Medulla oblongata (tissue), 1 donor: ENCODE data around the gene NTN1.

ENCODE experiments used
- DNase-seq: peaks from one replicate; pipeline ENCODE4 v3.0.0-alpha.2; 2015; ENCODE audit errors: extremely low spot score

NTN1 gene

GRCh38 chr17:9195961-9196670 lies 174.8 kb downstream of the NTN1 start:
- DNase-seq, result no peak

GRCh38 chr17:9199571-9200551 lies 178.6 kb downstream of the NTN1 start:
- no peak for DNase-seq

DNA sequence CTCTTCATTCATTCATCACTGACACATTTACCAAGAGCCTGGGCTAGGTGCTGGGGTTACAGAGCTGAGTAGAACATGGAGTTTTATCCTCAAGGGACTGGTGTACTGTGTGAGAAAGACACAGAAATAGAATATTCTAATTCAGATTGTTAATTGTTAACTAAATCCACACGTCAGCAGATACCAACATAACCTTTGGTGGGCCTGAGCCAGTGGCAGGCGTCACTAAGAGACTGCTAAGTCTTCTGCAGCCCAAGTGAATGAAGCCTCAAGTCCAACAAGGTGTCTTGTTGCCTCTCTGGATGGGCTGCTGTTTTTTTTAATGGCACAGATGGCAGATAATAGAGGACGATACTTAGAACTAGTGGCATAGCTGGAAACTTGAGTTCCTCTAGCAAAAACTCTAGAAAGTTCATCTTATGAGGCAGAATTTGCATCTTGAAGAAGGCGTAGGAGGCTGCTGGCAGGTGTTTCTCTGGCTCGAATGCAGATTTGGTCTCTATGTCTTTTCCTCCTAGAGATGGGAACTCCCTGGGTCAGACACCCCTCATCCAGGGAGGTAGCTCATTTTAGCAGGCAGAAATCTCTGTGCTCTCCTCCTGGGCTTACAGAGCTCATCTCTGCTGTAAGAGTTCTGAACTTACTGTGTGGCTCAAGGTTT lies 179.5 kb downstream of the NTN1 start:
- no peak for DNase-seq

- no peak for DNase-seq
These were observed 181.2 kb downstream of the NTN1 start for GRCh38 chr17:9202532-9202931.

DNA sequence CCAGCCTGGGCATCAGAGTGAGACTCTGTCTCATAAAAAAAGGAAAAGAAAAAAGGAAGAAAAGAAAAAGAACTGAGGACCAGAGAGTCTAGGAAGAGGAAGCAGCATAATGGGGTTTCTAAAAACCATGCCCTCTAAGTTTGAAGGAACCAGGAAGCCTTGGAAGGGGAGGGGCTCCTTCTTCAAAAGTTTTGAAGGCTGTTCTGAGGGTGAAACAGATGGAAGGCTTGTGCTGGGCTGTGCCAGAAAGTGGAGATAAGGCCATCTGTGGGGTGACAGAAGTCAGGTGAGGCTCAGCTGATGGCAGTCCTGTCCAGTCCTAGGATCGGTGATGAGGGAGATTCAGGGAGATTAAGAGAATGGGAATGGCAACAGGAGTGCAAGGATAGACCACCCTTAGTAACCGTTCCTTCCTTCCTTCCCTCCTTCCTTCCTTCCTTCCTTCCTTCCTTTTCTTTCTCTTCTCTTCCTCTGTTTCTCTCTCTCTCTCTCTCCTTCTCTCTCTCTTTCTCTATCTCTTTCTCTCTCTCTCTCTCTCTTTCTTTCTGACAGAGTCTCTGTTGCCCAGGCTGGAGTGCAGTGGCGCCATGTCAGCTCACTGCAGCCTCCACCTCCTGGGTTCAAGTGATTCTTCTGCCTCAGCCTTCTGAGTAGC lies 182.6 kb downstream of the NTN1 start:
- DNase-seq, result peak; percentile 12

DNA sequence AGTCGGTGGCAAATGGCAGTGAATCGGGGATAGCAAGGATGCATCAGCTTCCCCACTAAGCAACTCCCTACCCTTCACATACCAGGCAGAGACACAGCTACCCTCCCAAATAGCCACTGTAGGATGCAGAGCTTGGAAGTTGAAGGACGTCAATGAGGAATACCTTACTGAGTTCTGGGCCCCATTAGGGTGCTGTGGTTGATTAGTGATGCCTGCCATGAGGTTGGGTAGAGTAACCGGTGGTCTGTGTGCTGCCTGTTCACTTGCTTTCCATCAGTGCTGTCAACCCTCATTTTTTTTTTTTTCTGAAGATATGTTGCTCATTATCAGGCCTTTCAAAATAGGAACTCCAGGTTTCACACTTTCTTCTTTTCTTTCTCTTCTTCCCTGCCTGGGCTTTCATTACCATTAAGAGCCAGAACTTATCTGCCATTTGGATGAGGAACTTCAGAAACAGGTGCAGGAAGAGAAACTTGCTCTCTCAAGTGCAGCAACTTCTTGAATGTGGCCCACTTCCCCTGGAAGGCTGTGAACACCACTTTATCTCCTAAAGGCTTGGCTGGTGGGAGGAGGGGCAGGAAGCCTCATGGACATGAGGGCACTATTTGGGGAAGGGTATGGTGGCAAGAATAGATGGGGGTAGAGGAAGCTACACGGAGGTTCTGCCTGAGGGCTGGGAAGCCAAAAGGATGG lies 183.5 kb downstream of the NTN1 start:
- DNase-seq, result peak; percentile 38

DNA sequence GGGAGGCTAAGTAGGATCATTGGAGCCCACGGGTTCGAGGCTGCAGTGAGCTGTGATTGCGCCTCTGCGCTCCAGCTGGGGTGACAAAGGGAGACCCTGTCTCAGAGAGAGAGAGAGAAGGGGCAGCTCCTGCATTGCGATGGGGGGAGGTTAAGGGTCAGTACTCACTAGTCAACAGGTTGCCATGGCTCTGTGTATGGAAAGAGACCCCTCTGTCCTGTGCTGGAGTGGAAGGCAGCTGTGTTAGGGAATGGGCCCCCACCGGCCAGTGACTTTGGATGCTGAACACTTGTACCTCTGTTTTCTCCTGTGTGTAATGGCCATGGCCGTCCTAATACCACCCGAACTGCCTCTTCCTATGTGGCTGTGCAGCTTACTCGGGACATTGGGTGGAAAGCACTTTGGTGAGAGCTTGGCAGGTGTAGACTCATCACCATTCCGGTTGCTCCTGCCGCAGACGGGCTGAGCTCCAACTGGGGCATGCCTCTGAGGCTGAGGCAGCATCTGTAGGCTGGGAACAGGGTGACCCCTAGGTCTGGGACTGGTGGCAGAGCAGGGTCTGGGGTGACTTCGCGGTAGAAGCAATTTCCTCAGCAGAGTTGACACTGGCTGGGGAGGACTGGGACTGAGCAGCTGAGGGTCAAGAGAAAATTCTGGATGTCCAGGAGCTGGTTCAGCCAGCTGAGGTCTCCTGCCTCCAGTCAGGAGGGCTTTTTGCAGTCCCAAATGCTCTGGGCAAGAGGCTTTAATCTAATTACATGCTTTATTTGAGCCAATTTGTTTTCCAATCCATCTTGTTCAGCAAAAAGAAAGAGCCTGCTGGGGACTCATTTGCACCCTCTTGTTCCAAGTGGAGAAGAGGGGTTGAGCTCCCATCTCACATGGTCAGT lies 184.5 kb downstream of the NTN1 start:
- peak; percentile 31 for DNase-seq

- no peak for DNase-seq
These were observed 185.0 kb downstream of the NTN1 start for GRCh38 chr17:9206410-9206703.

GRCh38 chr17:9206741-9207332 lies 185.5 kb downstream of the NTN1 start:
- DNase-seq, result peak; percentile 9

- no peak for DNase-seq
These were observed 187.2 kb downstream of the NTN1 start for GRCh38 chr17:9208381-9209105.

DNA sequence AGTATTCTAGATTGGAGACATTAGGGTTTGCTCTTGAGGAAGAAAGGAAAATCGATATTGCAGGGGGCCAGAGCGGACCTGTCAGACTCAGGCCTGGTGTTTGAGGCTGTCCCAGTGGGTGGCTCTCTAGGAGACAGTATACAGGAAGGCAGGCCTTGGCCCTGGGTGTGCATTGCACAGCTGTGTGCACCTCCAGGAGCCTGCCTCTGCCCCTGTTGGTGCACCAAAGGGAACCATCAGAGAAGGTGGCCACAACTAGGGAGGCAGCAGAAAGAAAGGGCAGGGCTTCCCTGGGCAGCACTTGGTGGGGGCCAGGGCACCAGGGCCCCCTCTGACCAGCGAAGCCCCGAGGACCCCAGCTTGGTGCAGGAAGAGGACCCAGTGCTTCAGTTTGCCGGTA lies 188.0 kb downstream of the NTN1 start:
- no peak for DNase-seq

DNA sequence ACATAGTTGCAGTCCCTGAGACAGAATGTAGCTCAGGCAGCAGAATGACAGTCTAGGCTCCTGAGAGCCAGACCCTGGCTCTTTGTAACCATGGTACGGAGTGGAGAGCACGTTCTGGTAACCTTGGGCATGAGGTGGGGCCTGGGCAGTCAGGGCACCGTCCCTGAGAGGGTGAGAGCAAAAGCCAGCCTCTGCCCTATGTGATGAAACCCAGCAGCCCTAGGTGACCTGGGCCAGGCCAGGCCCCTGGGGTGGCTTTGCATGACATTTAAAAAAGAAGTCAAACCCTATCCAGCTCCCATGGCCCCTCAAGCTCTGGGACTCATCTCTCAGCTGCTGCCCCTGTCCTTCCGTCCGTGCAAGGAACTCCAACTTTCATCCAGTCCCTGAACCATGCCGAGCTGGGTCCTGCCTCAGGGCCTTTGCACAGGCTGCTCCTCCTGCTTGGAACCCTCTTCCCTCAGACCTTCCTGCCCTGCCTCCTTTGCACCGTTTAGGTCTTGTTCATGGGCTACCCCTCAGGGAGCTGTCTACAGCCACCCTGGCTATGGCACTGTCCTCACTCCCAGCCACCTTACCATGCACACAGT lies 188.6 kb downstream of the NTN1 start:
- DNase-seq, result no peak

DNA sequence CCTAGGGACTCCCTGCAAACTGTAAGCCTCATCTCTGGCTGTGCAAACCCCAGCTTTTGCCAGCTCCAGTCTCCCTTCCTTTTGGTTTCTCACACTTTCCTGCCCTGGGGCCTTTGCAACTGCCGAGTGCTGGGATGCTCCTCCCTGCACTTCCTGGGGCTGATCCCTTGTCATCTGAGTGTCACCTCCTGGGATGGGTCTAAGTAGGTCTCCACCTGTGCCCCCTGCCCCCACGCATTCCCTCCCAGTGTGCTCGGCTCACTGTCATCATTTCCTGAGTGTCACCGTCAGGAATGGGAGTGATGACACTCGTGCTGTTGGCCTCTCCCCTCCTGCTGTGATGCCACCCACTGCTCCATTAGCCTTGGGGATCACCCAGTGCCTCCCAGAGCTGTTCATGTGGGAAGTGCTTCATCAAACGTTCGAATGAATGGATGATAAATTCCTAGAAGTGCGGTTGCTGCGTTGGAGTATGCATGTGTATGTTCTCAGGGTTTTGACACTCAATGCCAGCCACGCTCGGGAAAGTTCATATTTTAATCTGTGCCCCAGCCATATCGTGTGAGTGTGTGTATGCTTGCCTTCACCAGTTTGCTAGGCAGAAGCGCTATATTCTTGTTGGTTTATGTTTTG lies 189.9 kb downstream of the NTN1 start:
- no peak for DNase-seq

GRCh38 chr17:9212376-9213302 lies 191.3 kb downstream of the NTN1 start:
- no peak for DNase-seq

- no peak for DNase-seq
These were observed 192.0 kb downstream of the NTN1 start for GRCh38 chr17:9213303-9213640.

GRCh38 chr17:9215465-9215864 lies 194.2 kb downstream of the NTN1 start:
- DNase-seq, result no peak
